ENCODE measurements around the gene PDXP. TPM values are rescaled to one million over a fixed set of nuclear protein-coding genes. Genes with fewer than 3 reads are reported as not detected.
"Not testable (repeated sequence)": the region's sequence is repeated elsewhere in the genome, so short reads cannot be mapped to it uniquely, and the experiment has no call there.

Gene PDXP
- total RNA-seq, 1 donor = 9.9 TPM

GRCh38 chr22:37692627-37693285 lies 34.2 kb downstream of the PDXP start:
- TF ChIP-seq CTCF (IDR thresholded peaks at IDR 0.05; ENCODE audit: insufficient read depth, low read depth, low read length) = no peak
- DNase-seq (ENCODE audit: low read depth) = no peak
- H3K4me3 ChIP-seq (ENCODE audit: low read depth, low read length) = no peak overlapping the region

GRCh38 chr22:37694131-37694530 lies 35.6 kb downstream of the PDXP start:
- not testable (repeated sequence) for DNase-seq (ENCODE audit: low read depth); H3K4me3 ChIP-seq (ENCODE audit: low read depth, low read length)

- not testable (repeated sequence) for DNase-seq (ENCODE audit: low read depth)
- peak overlapping the region; percentile 44 for H3K4me3 ChIP-seq (ENCODE audit: low read depth, low read length)
These were observed 37.7 kb downstream of the PDXP start for GRCh38 chr22:37696260-37696656.

GRCh38 chr22:37696657-37697537 lies 38.4 kb downstream of the PDXP start, which contains the start of gene TRIOBP:
TSS of gene TRIOBP (plus strand) at chr22:37697048. CDS start at chr22:37701366, 4,318 bp downstream.
- H3K4me3 ChIP-seq (ENCODE audit: low read depth, low read length) = peak within 1 kb of the TSS; percentile 44
- DNase-seq (ENCODE audit: low read depth) = peak; percentile 93
- peak; percentile 68 for TF ChIP-seq CTCF (IDR thresholded peaks at IDR 0.05; ENCODE audit: insufficient read depth, low read depth, low read length)

GRCh38 chr22:37697538-37697835 lies 39.0 kb downstream of the PDXP start:
- peak; percentile 1 for TF ChIP-seq CTCF (IDR thresholded peaks at IDR 0.05; ENCODE audit: insufficient read depth, low read depth, low read length)
- DNase-seq (ENCODE audit: low read depth) = no peak
- H3K4me3 ChIP-seq (ENCODE audit: low read depth, low read length) = no peak overlapping the region

GRCh38 chr22:37701141-37701786 lies 42.7 kb downstream of the PDXP start:
- no peak for TF ChIP-seq CTCF (IDR thresholded peaks at IDR 0.05; ENCODE audit: insufficient read depth, low read depth, low read length)
- peak; percentile 27 for DNase-seq (ENCODE audit: low read depth)
- no peak overlapping the region for H3K4me3 ChIP-seq (ENCODE audit: low read depth, low read length)

GRCh38 chr22:37703906-37704305 lies 45.4 kb downstream of the PDXP start:
- no peak for TF ChIP-seq CTCF (IDR thresholded peaks at IDR 0.05; ENCODE audit: insufficient read depth, low read depth, low read length)
- no peak overlapping the region for H3K4me3 ChIP-seq (ENCODE audit: low read depth, low read length)
- no peak for DNase-seq (ENCODE audit: low read depth)
